Activated CD8-positive, alpha-beta T cell treated with anti-CD3 and anti-CD28 coated beads for 36 hours (primary cell): ENCODE results near the gene MRPL12. TPM values are rescaled to one million over a fixed set of nuclear protein-coding genes. Genes with fewer than 3 reads are reported as not detected.

Source experiments
- ATAC-seq: fragments of 200-7000 bp; cut with Tn5 transposase; one replicate; pipeline ENCODE4 v1.10.0; 2021; ENCODE audit warnings: mild to moderate bottlenecking, moderate library complexity
- CTCF ChIA-PET: fragments of 350-600 bp; sonication (Branson Sonifier 250); formaldehyde crosslinking; loops from one replicate; lab custom pipeline; 2021; ENCODE audit warnings: antibody characterized with exemption; lab: Charles Lee
- POLR2A ChIA-PET: fragments of 350-600 bp; sonication (Branson Sonifier 250); formaldehyde crosslinking; loops from one replicate; lab custom pipeline; 2021; ENCODE audit warnings: antibody characterized with exemption; lab: Charles Lee
- DNase-seq: peaks from one replicate; pipeline ENCODE4 v3.0.0-alpha.2; 2020
- H3K27ac Mint-ChIP-seq: one replicate; pipeline ENCODE4 v1.8.0; 2021; ENCODE audit warnings: mild to moderate bottlenecking, mixed read lengths
- H3K27me3 Mint-ChIP-seq: one replicate; pipeline ENCODE4 v1.8.0; 2021; ENCODE audit warnings: mixed read lengths
- H3K36me3 Mint-ChIP-seq: one replicate; pipeline ENCODE4 v1.8.0; 2021; ENCODE audit warnings: low read depth, mixed read lengths
- H3K4me1 Mint-ChIP-seq: one replicate; pipeline ENCODE4 v1.8.0; 2021; ENCODE audit warnings: low read depth, mixed read lengths
- H3K4me3 Mint-ChIP-seq: one replicate; pipeline ENCODE4 v1.8.0; 2021; ENCODE audit warnings: mild to moderate bottlenecking, moderate library complexity, mixed read lengths
- H3K9me3 Mint-ChIP-seq: one replicate; pipeline ENCODE4 v1.8.0; 2021; ENCODE audit warnings: mixed read lengths
- intact Hi-C: fragments of 100-400 bp; cut with micrococcal nuclease; formaldehyde crosslinking; loops from one replicate; pipeline ENCODE4 v1.10.0; 2022
- total RNA-seq, 2 experiments: library from RNA; stranded (reverse); gene quantifications; one replicate each; pipeline ENCODE4 v1.2.3, GENCODE V29; 2021
- TF ChIP-seq, protein P1 (sequence below): fragments of 200-600 bp; IDR thresholded peaks from one replicate; pipeline ENCODE4 v1.8.0; 2022; ENCODE audit warnings: antibody characterized with exemption, mild to moderate bottlenecking

Gene MRPL12
- total RNA-seq, 2 experiments from 2014 or later, result 149 to 152 TPM

- ChIA-PET CTCF (interaction anchor here (1.3 kb wide), 1 partner anchor 37 kb away, joined by 3 read pairs; no protein-coding TSS in a partner anchor), POLR2A (no interaction called here)
- Mint-ChIP-seq H3K4me3 (no peak overlapping the region), H3K27ac (no peak overlapping the region), H3K9me3 (no peaks in the 10 kb centered on the region), H3K27me3 (no peaks in the 10 kb centered on the region), H3K4me1 (peaks cover 25% of the 10 kb centered on the region), H3K36me3 (peaks cover 4% of the 10 kb centered on the region)
- TF ChIP-seq, protein P1, sequence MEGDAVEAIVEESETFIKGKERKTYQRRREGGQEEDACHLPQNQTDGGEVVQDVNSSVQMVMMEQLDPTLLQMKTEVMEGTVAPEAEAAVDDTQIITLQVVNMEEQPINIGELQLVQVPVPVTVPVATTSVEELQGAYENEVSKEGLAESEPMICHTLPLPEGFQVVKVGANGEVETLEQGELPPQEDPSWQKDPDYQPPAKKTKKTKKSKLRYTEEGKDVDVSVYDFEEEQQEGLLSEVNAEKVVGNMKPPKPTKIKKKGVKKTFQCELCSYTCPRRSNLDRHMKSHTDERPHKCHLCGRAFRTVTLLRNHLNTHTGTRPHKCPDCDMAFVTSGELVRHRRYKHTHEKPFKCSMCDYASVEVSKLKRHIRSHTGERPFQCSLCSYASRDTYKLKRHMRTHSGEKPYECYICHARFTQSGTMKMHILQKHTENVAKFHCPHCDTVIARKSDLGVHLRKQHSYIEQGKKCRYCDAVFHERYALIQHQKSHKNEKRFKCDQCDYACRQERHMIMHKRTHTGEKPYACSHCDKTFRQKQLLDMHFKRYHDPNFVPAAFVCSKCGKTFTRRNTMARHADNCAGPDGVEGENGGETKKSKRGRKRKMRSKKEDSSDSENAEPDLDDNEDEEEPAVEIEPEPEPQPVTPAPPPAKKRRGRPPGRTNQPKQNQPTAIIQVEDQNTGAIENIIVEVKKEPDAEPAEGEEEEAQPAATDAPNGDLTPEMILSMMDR, result no peak
- ATAC-seq (no peak), DNase-seq (no peak)
- intact Hi-C loops, result no loop called here
Measured at GRCh38 chr17:81659038-81659437, 44.1 kb upstream of the MRPL12 start.

- CTCF ChIA-PET, result no interaction called here
- TF ChIP-seq, protein P1, result no peak
- ATAC-seq, result no peak
Measured at GRCh38 chr17:81660441-81660840, 42.7 kb upstream of the MRPL12 start.

GRCh38 chr17:81662002-81662401 lies 41.2 kb upstream of the MRPL12 start:
- no peak overlapping the region for H3K4me3 Mint-ChIP-seq
- H3K9me3 Mint-ChIP-seq, result peaks cover 2% of the 10 kb centered on the region
- POLR2A ChIA-PET, result interaction anchor here (0.7 to 1.5 kb wide), 3 partner anchors 8 to 26 kb away, joined by 3 to 5 read pairs (median 3); no protein-coding TSS in a partner anchor
- peaks cover 27% of the 10 kb centered on the region for H3K36me3 Mint-ChIP-seq
- no peak for DNase-seq
- CTCF ChIA-PET, result interaction anchor here (1.1 to 1.2 kb wide), 2 partner anchors 61 to 143 kb away, joined by 3 to 5 read pairs; no protein-coding TSS in a partner anchor
- intact Hi-C loops, result no loop called here
- no peaks in the 10 kb centered on the region for H3K27me3 Mint-ChIP-seq
- no peak for ATAC-seq
- TF ChIP-seq, protein P1, result no peak
- peaks cover 36% of the 10 kb centered on the region for H3K4me1 Mint-ChIP-seq
- H3K27ac Mint-ChIP-seq, result peak overlapping the region; percentile 46

More at GRCh38 chr17:81660441-81660840, 42.7 kb upstream of the MRPL12 start:
- Mint-ChIP-seq H3K27me3 (no peaks in the 10 kb centered on the region), H3K27ac (no peak overlapping the region), H3K36me3 (peaks cover 18% of the 10 kb centered on the region), H3K9me3 (peaks cover 2% of the 10 kb centered on the region), H3K4me1 (peaks cover 35% of the 10 kb centered on the region), H3K4me3 (no peak overlapping the region)
- DNase-seq, result no peak
- POLR2A ChIA-PET, result interaction anchor here (1.3 kb wide), 1 partner anchor 53 kb away, joined by 4 read pairs; no protein-coding TSS in a partner anchor
- intact Hi-C loops, result no loop called here

DNA sequence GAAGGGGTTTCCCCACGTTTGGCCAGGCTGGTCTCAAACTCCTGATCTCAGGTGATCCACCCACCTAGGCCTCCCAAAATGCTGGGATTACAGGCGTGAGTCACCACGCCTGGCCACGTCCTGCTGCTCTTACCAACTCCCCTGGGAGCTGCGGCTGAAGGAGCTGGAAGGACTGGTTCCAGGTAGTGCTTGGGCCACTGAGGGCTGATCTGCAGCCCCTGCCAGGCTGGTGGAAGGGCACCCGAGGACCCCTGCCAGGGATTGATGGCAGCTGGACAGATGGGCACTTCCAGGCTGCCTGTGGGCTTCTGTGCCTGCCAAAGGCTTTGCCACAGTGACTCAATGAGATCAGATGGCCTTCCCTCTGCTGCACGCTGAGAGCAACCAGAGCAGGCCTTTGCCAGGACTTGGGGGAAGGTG lies 39.1 kb upstream of the MRPL12 start:
- H3K36me3 Mint-ChIP-seq, result peaks cover 41% of the 10 kb centered on the region
- intact Hi-C loops, result no loop called here
- ChIA-PET CTCF (interaction anchor here (1.0 to 1.5 kb wide), 2 partner anchors 16 to 357 kb away, joined by 3 to 4 read pairs; no protein-coding TSS in a partner anchor), POLR2A (interaction anchor here (1.0 to 1.7 kb wide), 4 partner anchors 11 to 315 kb away, joined by 3 to 4 read pairs (median 4); partner anchors contain the start of gene FAAP100)
- no peaks in the 10 kb centered on the region for H3K27me3 Mint-ChIP-seq
- ATAC-seq (no peak), DNase-seq (peak; percentile 40)
- peaks cover 48% of the 10 kb centered on the region for H3K4me1 Mint-ChIP-seq
- TF ChIP-seq, protein P1, result no peak
- peak overlapping the region; percentile 33 for H3K4me3 Mint-ChIP-seq
- H3K9me3 Mint-ChIP-seq, result peaks cover 2% of the 10 kb centered on the region
- H3K27ac Mint-ChIP-seq, result peak overlapping the region; percentile 99
